Caco-2 (cell line): ENCODE results near the gene CHID1. TPM values are rescaled to one million over a fixed set of nuclear protein-coding genes. Genes with fewer than 3 reads are reported as not detected.

ENCODE experiments used
- BruUV-seq: library from RNA; stranded (reverse); fragments of 400-500 nt; replicated peaks from 2 replicates; lab custom pipeline; 2021; lab: Mats Ljungman, UMichigan
- CTCF ChIA-PET: fragments of 300-600 bp; sonication (Branson Sonifier 250); formaldehyde crosslinking; loops from one replicate; lab custom pipeline; 2022; ENCODE audit warnings: antibody characterized with exemption; lab: Charles Lee
- POLR2A ChIA-PET: fragments of 300-600 bp; sonication (Branson Sonifier 250); formaldehyde crosslinking; loops from one replicate; lab custom pipeline; 2022; ENCODE audit warnings: antibody characterized with exemption; lab: Charles Lee
- DNase-seq, 2 experiments: peaks; one replicate each; pipeline versions ENCODE4 v3.0.0 to v3.0.0-alpha.2; 2020 to 2022
- H3K27me3 ChIP-seq: replicated peaks from 2 replicates; pipeline ENCODE4 v1.6.0; 2011; ENCODE audit warnings: low read length; ENCODE audit not compliant: control insufficient read depth, insufficient read depth
- H3K36me3 ChIP-seq: 2 replicates; pipeline ENCODE4 v1.5.1; 2011; ENCODE audit warnings: low read length; ENCODE audit not compliant: control insufficient read depth, insufficient read depth
- H3K4me1 ChIP-seq: fragments of 250-450 bp; sonication (Bioruptor Pico); 2 replicates; pipeline ENCODE4 v1.5.1; 2020; ENCODE audit warnings: mild to moderate bottlenecking
- H3K4me3 ChIP-seq: 2 replicates; pipeline ENCODE4 v1.5.1; 2011; ENCODE audit warnings: low read depth, mild to moderate bottlenecking, control low read depth, low read length
- H3K9me3 ChIP-seq: fragments of 250-450 bp; sonication (Bioruptor Pico); 2 replicates; pipeline ENCODE4 v1.5.1; 2020; ENCODE audit warnings: mild to moderate bottlenecking, moderate library complexity
- H3K27ac Mint-ChIP-seq: one replicate; pipeline ENCODE4 v1.8.0; 2022; ENCODE audit warnings: mixed read lengths; ENCODE audit not compliant: unreplicated experiment
- H3K27me3 Mint-ChIP-seq: one replicate; pipeline ENCODE4 v1.8.0; 2022; ENCODE audit warnings: mixed read lengths; ENCODE audit not compliant: insufficient read depth, unreplicated experiment
- H3K36me3 Mint-ChIP-seq: one replicate; pipeline ENCODE4 v1.8.0; 2022; ENCODE audit warnings: mild to moderate bottlenecking, mixed read lengths; ENCODE audit not compliant: insufficient read depth, unreplicated experiment
- H3K4me1 Mint-ChIP-seq: one replicate; pipeline ENCODE4 v1.8.0; 2022; ENCODE audit warnings: low read depth, mixed read lengths; ENCODE audit not compliant: unreplicated experiment
- H3K4me3 Mint-ChIP-seq: one replicate; pipeline ENCODE4 v1.8.0; 2022; ENCODE audit warnings: mild to moderate bottlenecking, moderate library complexity, mixed read lengths; ENCODE audit not compliant: unreplicated experiment
- H3K9me3 Mint-ChIP-seq: one replicate; pipeline ENCODE4 v1.8.0; 2022; ENCODE audit warnings: mixed read lengths; ENCODE audit not compliant: unreplicated experiment
- CTCF ChIP-seq, 2 experiments: fragments of 200-600 bp in 1 of 2; IDR thresholded peaks; 1 replicate in 1 of 2; 2 replicates in 1 of 2; pipeline versions ENCODE4 v1.5.1 to v1.8.0; 2011 to 2022; ENCODE audit warnings: antibody characterized with exemption in 1 of 2, control low read depth in 1 of 2, inconsistent platforms in 1 of 2, low read depth in 1 of 2, low read length in 1 of 2, mild to moderate bottlenecking in 1 of 2, moderate library complexity in 1 of 2; ENCODE audit not compliant: insufficient read depth in 1 of 2, severe bottlenecking in 1 of 2, unreplicated experiment in 1 of 2
- intact Hi-C: fragments of 100-400 bp; cut with micrococcal nuclease; formaldehyde crosslinking; loops from one replicate; pipeline ENCODE4 v1.10.0; 2022; ENCODE audit not compliant: unreplicated experiment
- total RNA-seq: library from RNA; stranded (reverse); gene quantifications from 2 replicates; pipeline ENCODE4 v1.2.3, GENCODE V29; 2022

Gene CHID1
- total RNA-seq, 1 experiment from 2014 or later = 180 TPM

GRCh38 chr11:837990-838307 is 72.7 kb downstream of the CHID1 start:
- no TSS peak for BruUV-seq
- Mint-ChIP-seq H3K27ac (no peak overlapping the region), H3K4me3 (no peak overlapping the region), H3K27me3 (no peaks in the 10 kb centered on the region), H3K36me3 (peaks cover 84% of the 10 kb centered on the region), H3K4me1 (peaks cover 18% of the 10 kb centered on the region), H3K9me3 (no peaks in the 10 kb centered on the region)
- intact Hi-C loops = no loop called here
- Histone ChIP-seq H3K9me3 (no peaks in the 10 kb centered on the region), H3K4me3 (no peak overlapping the region), H3K36me3 (peaks cover 8% of the 10 kb centered on the region), H3K27me3 (no peaks in the 10 kb centered on the region), H3K4me1 (peaks cover 23% of the 10 kb centered on the region)
- DNase-seq = no peak
- TF ChIP-seq CTCF (IDR thresholded peaks at IDR 0.05; ENCODE audit: insufficient read depth in 1 of 2, low read depth in 1 of 2, low read length in 1 of 2, severe bottlenecking in 1 of 2, unreplicated experiment in 1 of 2) = no peak
- ChIA-PET POLR2A (interaction anchor here (0.6 kb wide), 1 partner anchor 29 kb away, joined by 4 read pairs; no protein-coding TSS in a partner anchor), CTCF (interaction anchor here (0.6 to 1.6 kb wide), 2 partner anchors 9 to 270 kb away, joined by 4 to 5 read pairs; no protein-coding TSS in a partner anchor)

GRCh38 chr11:837189-837989 is 73.2 kb downstream of the CHID1 start:
- TF ChIP-seq CTCF (IDR thresholded peaks at IDR 0.05; ENCODE audit: insufficient read depth in 1 of 2, low read depth in 1 of 2, low read length in 1 of 2, severe bottlenecking in 1 of 2, unreplicated experiment in 1 of 2) = no peak
- H3K27ac Mint-ChIP-seq = no peak overlapping the region
- H3K27me3 Mint-ChIP-seq = no peaks in the 10 kb centered on the region
- H3K4me1 Mint-ChIP-seq = peaks cover 19% of the 10 kb centered on the region
- no TSS peak for BruUV-seq
- peaks cover 81% of the 10 kb centered on the region for H3K36me3 Mint-ChIP-seq
- H3K9me3 Mint-ChIP-seq = no peaks in the 10 kb centered on the region
- peaks cover 8% of the 10 kb centered on the region for H3K36me3 ChIP-seq
- H3K9me3 ChIP-seq = no peaks in the 10 kb centered on the region
- intact Hi-C loops = no loop called here
- ChIA-PET POLR2A (interaction anchor here (0.6 kb wide), 1 partner anchor 28 kb away, joined by 4 read pairs; no protein-coding TSS in a partner anchor), CTCF (interaction anchor here (1.6 kb wide), 1 partner anchor 8 kb away, joined by 4 read pairs; no protein-coding TSS in a partner anchor)
- no peaks in the 10 kb centered on the region for H3K27me3 ChIP-seq
- no peak overlapping the region for H3K4me3 Mint-ChIP-seq
- H3K4me3 ChIP-seq = no peak overlapping the region
- DNase-seq = no peak
- H3K4me1 ChIP-seq = peaks cover 24% of the 10 kb centered on the region

- Mint-ChIP-seq H3K9me3 (no peaks in the 10 kb centered on the region), H3K4me1 (peaks cover 24% of the 10 kb centered on the region), H3K27ac (no peak overlapping the region), H3K27me3 (no peaks in the 10 kb centered on the region), H3K4me3 (no peak overlapping the region), H3K36me3 (peaks cover 78% of the 10 kb centered on the region)
- DNase-seq = no peak
- intact Hi-C loops = no loop called here
- no TSS peak for BruUV-seq
- CTCF ChIA-PET = no interaction called here
- Histone ChIP-seq H3K4me3 (no peak overlapping the region), H3K9me3 (no peaks in the 10 kb centered on the region), H3K27me3 (no peaks in the 10 kb centered on the region), H3K36me3 (peaks cover 8% of the 10 kb centered on the region), H3K4me1 (peaks cover 30% of the 10 kb centered on the region)
- TF ChIP-seq CTCF (IDR thresholded peaks at IDR 0.05; ENCODE audit: insufficient read depth in 1 of 2, low read depth in 1 of 2, low read length in 1 of 2, severe bottlenecking in 1 of 2, unreplicated experiment in 1 of 2) = no peak
- POLR2A ChIA-PET = interaction anchor here (1.0 kb wide), 1 partner anchor 17 kb away, joined by 3 read pairs; no protein-coding TSS in a partner anchor
Observed at GRCh38 chr11:836700-837099, 73.9 kb downstream of the CHID1 start.
